PC-3 (cell line): ENCODE measurements around the gene SEPTIN10. TPM values are rescaled to one million over a fixed set of nuclear protein-coding genes. Genes with fewer than 3 reads are reported as not detected.
A peak's percentile ranks its signal among the peaks of the same experiment; 100 is the strongest.

Source experiments
- ATAC-seq: fragments of 200-7000 bp; cut with Tn5 transposase; 2 replicates; pipeline ENCODE4 v1.9.1; 2020; ENCODE audit warnings: mild to moderate bottlenecking, moderate library complexity
- BruUV-seq: library from RNA; stranded (reverse); fragments of 400-500 nt; replicated peaks from 2 replicates; lab custom pipeline; 2021; lab: Mats Ljungman, UMichigan
- CTCF ChIA-PET: fragments of 300-600 bp; sonication (Branson Sonifier 250); formaldehyde crosslinking; loops from one replicate; lab custom pipeline; 2022; ENCODE audit warnings: antibody characterized with exemption; lab: Charles Lee
- POLR2A ChIA-PET: fragments of 300-600 bp; sonication (Branson Sonifier 250); formaldehyde crosslinking; loops from one replicate; lab custom pipeline; 2022; ENCODE audit warnings: antibody characterized with exemption; ENCODE audit not compliant: unreplicated experiment; lab: Charles Lee
- DNase-seq: peaks from one replicate; pipeline ENCODE4 v3.0.0-alpha.2; 2015
- H2AFZ ChIP-seq: fragments of 300-600 bp; sonication (generic); 2 replicates; pipeline ENCODE4 v1.6.0; 2016; ENCODE audit warnings: antibody characterized with exemption, low read length
- H3F3A ChIP-seq: fragments of 300-600 bp; sonication (generic); one replicate; pipeline ENCODE4 v1.6.0; 2017; ENCODE audit warnings: antibody characterized with exemption, low read length, control low read depth, mild to moderate bottlenecking; ENCODE audit not compliant: unreplicated experiment
- H3K27ac ChIP-seq: fragments of 300-600 bp; sonication (generic); 2 replicates; pipeline ENCODE4 v1.5.1; 2016; ENCODE audit warnings: mild to moderate bottlenecking, low read length
- H3K27me3 ChIP-seq: fragments of 300-600 bp; sonication (generic); 2 replicates; pipeline ENCODE4 v1.6.1; 2016; ENCODE audit warnings: low read length, mixed read lengths
- H3K36me3 ChIP-seq: fragments of 300-600 bp; sonication (generic); 2 replicates; pipeline ENCODE4 v1.6.1; 2016; ENCODE audit warnings: low read depth, mixed run types, low read length, mixed read lengths
- H3K4me1 ChIP-seq: fragments of 300-600 bp; sonication (generic); 2 replicates; pipeline ENCODE4 v1.5.1; 2016; ENCODE audit warnings: low read length; ENCODE audit not compliant: insufficient read depth
- H3K4me2 ChIP-seq: fragments of 300-600 bp; sonication (generic); 2 replicates; pipeline ENCODE4 v1.6.0; 2016; ENCODE audit warnings: low read length
- H3K4me3 ChIP-seq: fragments of 300-600 bp; sonication (generic); 2 replicates; pipeline ENCODE4 v1.5.1; 2016; ENCODE audit warnings: mild to moderate bottlenecking, low read length, mixed read lengths
- H3K79me2 ChIP-seq: fragments of 300-600 bp; sonication (generic); 2 replicates; pipeline ENCODE4 v1.6.1; 2017; ENCODE audit warnings: low read length, mixed read lengths
- H3K9ac ChIP-seq: fragments of 300-600 bp; sonication (generic); 2 replicates; pipeline ENCODE4 v1.6.0; 2016; ENCODE audit warnings: mild to moderate bottlenecking, low read length
- H3K9me2 ChIP-seq: fragments of 300-600 bp; sonication (generic); replicated peaks from 2 replicates; pipeline ENCODE4 v1.6.1; 2016; ENCODE audit warnings: mixed run types, low read length, mixed read lengths
- H3K9me3 ChIP-seq: fragments of 300-600 bp; sonication (generic); 2 replicates; pipeline ENCODE4 v1.6.1; 2016; ENCODE audit warnings: low read length, mixed read lengths
- H4K20me1 ChIP-seq: fragments of 300-600 bp; sonication (generic); 2 replicates; pipeline ENCODE4 v1.6.1; 2016; ENCODE audit warnings: low read length, mixed read lengths
- CTCF ChIP-seq: fragments of 300-600 bp; sonication (generic); conservative IDR thresholded peaks from 2 replicates; pipeline ENCODE4 v1.5.1; 2017; ENCODE audit warnings: antibody characterized with exemption, low read depth, mild to moderate bottlenecking, low read length
- EZH2 ChIP-seq: fragments of 300-600 bp; sonication (generic); IDR thresholded peaks from one replicate; pipeline ENCODE4 v1.6.1; 2017; ENCODE audit warnings: antibody characterized with exemption, mild to moderate bottlenecking, low read length; ENCODE audit not compliant: unreplicated experiment
- EZH2phosphoT487 ChIP-seq: fragments of 300-600 bp; sonication (generic); IDR thresholded peaks from 2 replicates; pipeline ENCODE4 v1.6.1; 2018; ENCODE audit warnings: mild to moderate bottlenecking, antibody characterized with exemption, low read length, borderline replicate concordance
- intact Hi-C: fragments of 100-400 bp; cut with micrococcal nuclease; formaldehyde crosslinking; loops from 2 replicates; pipeline ENCODE4 v1.9.0; 2023
- total RNA-seq: library from RNA; depleted of rRNA; stranded (reverse); fragments of >200 nt; gene quantifications from 2 replicates; pipeline ENCODE4 v1.2.3, GENCODE V29; 2014

The SEPTIN10 gene
- total RNA-seq, 1 experiment from 2014 or later: 36.1 TPM

GRCh38 chr2:109531221-109531620 lies 82.5 kb downstream of the SEPTIN10 start:
- intact Hi-C loops: no loop called here
- peaks cover 6% of the 10 kb centered on the region; the same call in 1 of the 2 replicates for H3K4me1 ChIP-seq
- DNase-seq (no peak), ATAC-seq (no peak)
- TF ChIP-seq EZH2phosphoT487 (no peak), EZH2 (no peak), CTCF (no peak)
- H4K20me1 ChIP-seq: no peaks in the 10 kb centered on the region
- H3K9me3 ChIP-seq: no peaks in the 10 kb centered on the region
- H3K79me2 ChIP-seq: no peaks in the 10 kb centered on the region
- CTCF ChIA-PET: no interaction called here
- H3K27ac ChIP-seq: no peak overlapping the region
- H3F3A ChIP-seq: no peaks in the 10 kb centered on the region
- no peak overlapping the region for H3K9ac ChIP-seq
- H3K36me3 ChIP-seq: no peaks in the 10 kb centered on the region
- BruUV-seq: no TSS peak
- no peaks in the 10 kb centered on the region for H3K27me3 ChIP-seq
- POLR2A ChIA-PET: no interaction called here
- no peak overlapping the region for H3K4me3 ChIP-seq
- no peak overlapping the region for H2AFZ ChIP-seq
- no peak overlapping the region for H3K4me2 ChIP-seq
- no peaks in the 10 kb centered on the region for H3K9me2 ChIP-seq

GRCh38 chr2:109530712-109531111 lies 83.1 kb downstream of the SEPTIN10 start:
- peaks cover 6% of the 10 kb centered on the region; the same call in 1 of the 2 replicates for H3K4me1 ChIP-seq
- no peaks in the 10 kb centered on the region for H3K36me3 ChIP-seq
- H3F3A ChIP-seq: no peaks in the 10 kb centered on the region
- H3K79me2 ChIP-seq: no peaks in the 10 kb centered on the region
- POLR2A ChIA-PET: no interaction called here
- DNase-seq: no peak
- no peak overlapping the region for H3K9ac ChIP-seq
- ATAC-seq: peak; percentile 91
- no peaks in the 10 kb centered on the region for H3K9me3 ChIP-seq
- CTCF ChIA-PET: no interaction called here
- intact Hi-C loops: no loop called here
- 0 out of 2 replicates have a peak overlapping the region, but pooled peaks have one; percentile 3 for H2AFZ ChIP-seq
- H3K27ac ChIP-seq: no peak overlapping the region
- H3K9me2 ChIP-seq: no peaks in the 10 kb centered on the region
- H3K27me3 ChIP-seq: no peaks in the 10 kb centered on the region
- no peak overlapping the region for H3K4me3 ChIP-seq
- H4K20me1 ChIP-seq: no peaks in the 10 kb centered on the region
- H3K4me2 ChIP-seq: no peak overlapping the region
- no peak for TF ChIP-seq EZH2phosphoT487
- TF ChIP-seq EZH2: no peak
- no peak for TF ChIP-seq CTCF
- BruUV-seq: no TSS peak

GRCh38 chr2:109529532-109530449 lies 84.0 kb downstream of the SEPTIN10 start:
- no peaks in the 10 kb centered on the region for H3K9me3 ChIP-seq
- BruUV-seq: no TSS peak
- H3K36me3 ChIP-seq: no peaks in the 10 kb centered on the region
- no peak overlapping the region for H3K4me2 ChIP-seq
- no peaks in the 10 kb centered on the region for H3K27me3 ChIP-seq
- DNase-seq (no peak), ATAC-seq (no peak)
- intact Hi-C loops: no loop called here
- no peak for TF ChIP-seq EZH2phosphoT487
- TF ChIP-seq EZH2: no peak
- no peak overlapping the region for H3K27ac ChIP-seq
- no peaks in the 10 kb centered on the region for H3F3A ChIP-seq
- no peaks in the 10 kb centered on the region for H3K79me2 ChIP-seq
- ChIA-PET CTCF (no interaction called here), POLR2A (no interaction called here)
- H3K9me2 ChIP-seq: no peaks in the 10 kb centered on the region
- no peaks in the 10 kb centered on the region for H4K20me1 ChIP-seq
- no peak overlapping the region for H2AFZ ChIP-seq
- H3K4me3 ChIP-seq: no peak overlapping the region
- no peak overlapping the region for H3K9ac ChIP-seq
- peaks cover 6% of the 10 kb centered on the region; the same call in 1 of the 2 replicates for H3K4me1 ChIP-seq
